ENCODE measurements around the gene SHISAL2A. TPM values are rescaled to one million over a fixed set of nuclear protein-coding genes. Genes with fewer than 3 reads are reported as not detected.

Gene SHISAL2A
- total RNA-seq, 2 donors from 2014 or later: not detected

DNA sequence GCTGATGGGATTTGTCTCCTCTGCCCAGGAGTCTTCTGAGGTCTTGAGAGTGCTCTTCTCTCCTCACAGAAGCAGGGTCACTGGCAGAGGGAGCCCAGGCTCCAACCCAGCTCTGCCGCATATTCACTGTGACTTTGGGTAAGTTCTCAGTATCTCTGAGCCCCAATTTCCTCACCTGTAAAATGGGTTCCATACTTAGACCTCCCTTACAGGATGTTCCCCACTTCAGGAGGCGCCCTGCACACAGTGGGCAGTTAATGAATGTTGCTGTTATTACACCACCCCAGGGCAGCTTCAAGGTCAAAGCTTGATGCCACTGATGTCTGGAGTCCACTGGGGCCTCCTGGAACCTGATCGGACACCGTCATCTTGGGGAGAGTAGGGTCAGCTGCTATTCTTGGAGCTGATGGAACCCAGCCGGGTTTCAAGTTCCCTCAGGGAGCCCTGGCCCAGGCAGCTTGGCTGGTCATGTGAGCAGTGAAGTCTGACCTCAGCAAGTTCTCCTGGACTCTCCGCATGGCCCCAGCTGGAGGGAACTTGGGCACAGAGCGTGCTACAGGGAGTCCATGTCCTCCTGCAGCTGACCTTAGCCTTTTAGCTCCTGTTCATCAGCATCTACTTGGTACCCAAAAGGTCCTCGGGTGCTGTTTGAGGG lies 43.4 kb downstream of the SHISAL2A start:
- Histone ChIP-seq H3K4me1 (peaks cover 8% of the 10 kb centered on the region), H3K27ac (no peak overlapping the region), H3K27me3 (no peaks in the 10 kb centered on the region), H3K4me3 (no peak overlapping the region), H3K9me3 (no peaks in the 10 kb centered on the region), H3K36me3 (replicated peaks in 1 of 2; ENCODE audit: insufficient read depth in 1 of 2, low read depth in 2 of 2) (no peaks in the 10 kb centered on the region)
- DNase-seq (peak in 2 of 4 donors; percentile 13 to 55), ATAC-seq (no peak)
- 77 to 93% methylated on average over 3 to 8 of the region's 8 CpGs for WGBS, 2 donors
- intact Hi-C loops (cut with DNase I): no loop called here
- TF ChIP-seq POLR2A (IDR thresholded peaks at IDR 0.05): no peak

DNA sequence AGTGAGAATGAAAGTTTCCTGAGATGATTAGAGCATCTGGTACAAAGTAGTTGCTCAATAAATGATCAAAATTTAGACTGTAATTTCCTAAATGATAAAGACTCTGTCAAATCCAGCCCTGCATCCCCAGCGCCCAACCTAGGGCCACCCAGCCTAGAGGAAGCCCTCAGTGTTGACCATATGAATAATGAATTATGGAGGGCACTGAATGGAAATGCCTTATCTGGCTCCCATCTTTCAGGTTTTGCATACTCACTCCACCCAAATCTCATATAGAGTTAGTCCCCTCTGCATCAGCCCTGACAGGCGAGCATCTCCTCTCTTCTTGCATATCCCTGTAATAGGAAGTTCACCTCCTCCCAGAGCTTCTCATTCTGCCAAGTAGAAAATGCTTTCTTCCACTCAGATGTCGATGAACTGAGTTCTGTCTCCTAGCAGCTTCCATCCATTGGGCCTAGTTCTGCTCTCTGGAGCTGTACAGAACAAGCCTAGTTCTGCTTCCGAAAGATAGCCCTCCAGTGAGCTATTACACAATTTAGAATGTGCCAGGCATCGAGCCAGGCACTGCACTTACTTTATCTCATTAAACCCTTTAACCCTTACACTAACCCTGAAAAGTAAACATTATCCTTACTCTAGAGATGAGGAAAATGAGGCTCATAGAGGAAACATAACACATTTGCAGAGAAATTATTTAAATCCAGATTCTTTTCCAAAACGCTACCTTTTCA lies 44.3 kb downstream of the SHISAL2A start:
- H3K4me3 ChIP-seq: no peak overlapping the region
- DNase-seq: peak; percentile 25 to 55 (median 28)
- TF ChIP-seq, protein P1, sequence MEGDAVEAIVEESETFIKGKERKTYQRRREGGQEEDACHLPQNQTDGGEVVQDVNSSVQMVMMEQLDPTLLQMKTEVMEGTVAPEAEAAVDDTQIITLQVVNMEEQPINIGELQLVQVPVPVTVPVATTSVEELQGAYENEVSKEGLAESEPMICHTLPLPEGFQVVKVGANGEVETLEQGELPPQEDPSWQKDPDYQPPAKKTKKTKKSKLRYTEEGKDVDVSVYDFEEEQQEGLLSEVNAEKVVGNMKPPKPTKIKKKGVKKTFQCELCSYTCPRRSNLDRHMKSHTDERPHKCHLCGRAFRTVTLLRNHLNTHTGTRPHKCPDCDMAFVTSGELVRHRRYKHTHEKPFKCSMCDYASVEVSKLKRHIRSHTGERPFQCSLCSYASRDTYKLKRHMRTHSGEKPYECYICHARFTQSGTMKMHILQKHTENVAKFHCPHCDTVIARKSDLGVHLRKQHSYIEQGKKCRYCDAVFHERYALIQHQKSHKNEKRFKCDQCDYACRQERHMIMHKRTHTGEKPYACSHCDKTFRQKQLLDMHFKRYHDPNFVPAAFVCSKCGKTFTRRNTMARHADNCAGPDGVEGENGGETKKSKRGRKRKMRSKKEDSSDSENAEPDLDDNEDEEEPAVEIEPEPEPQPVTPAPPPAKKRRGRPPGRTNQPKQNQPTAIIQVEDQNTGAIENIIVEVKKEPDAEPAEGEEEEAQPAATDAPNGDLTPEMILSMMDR (IDR thresholded peaks at IDR 0.05): no peak
- TF ChIP-seq POLR2A (IDR thresholded peaks at IDR 0.05): no peak
- intact Hi-C loops (cut with DNase I): no loop called here
- 52 to 55% methylated on average over 6 of the region's 6 CpGs for WGBS, 2 donors
- ATAC-seq: peak; percentile 72
- no peaks in the 10 kb centered on the region for H3K9me3 ChIP-seq
- H3K4me1 ChIP-seq: peaks cover 8% of the 10 kb centered on the region
- no peaks in the 10 kb centered on the region for H3K27me3 ChIP-seq
- no peaks in the 10 kb centered on the region for H3K36me3 ChIP-seq (replicated peaks in 1 of 2; ENCODE audit: insufficient read depth in 1 of 2, low read depth in 2 of 2)
- H3K27ac ChIP-seq: no peak overlapping the region

DNA sequence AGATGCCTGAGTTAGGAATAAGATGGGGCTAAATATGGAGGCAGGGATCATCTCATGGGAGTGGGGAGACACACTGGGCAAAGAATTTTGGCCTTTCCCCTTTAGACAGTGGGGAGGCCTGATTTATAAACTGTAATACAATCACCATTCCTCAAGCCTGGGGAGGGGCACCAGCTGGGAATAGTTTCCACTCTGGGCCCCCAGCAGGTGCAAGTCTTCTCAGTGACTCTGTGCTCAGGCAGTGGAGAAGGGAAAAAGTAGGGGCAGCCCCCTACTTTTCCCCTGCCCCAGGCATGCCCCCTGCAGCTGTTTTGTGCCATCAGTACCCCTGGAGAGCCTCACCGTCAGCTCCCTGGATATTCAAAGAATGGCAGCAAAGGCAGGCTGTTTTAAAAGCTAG lies 46.1 kb downstream of the SHISAL2A start:
- TF ChIP-seq, protein P1 (IDR thresholded peaks at IDR 0.05): no peak
- TF ChIP-seq POLR2A (IDR thresholded peaks at IDR 0.05): no peak
- Histone ChIP-seq H3K27me3 (no peaks in the 10 kb centered on the region), H3K4me3 (no peak overlapping the region), H3K36me3 (replicated peaks in 1 of 2; ENCODE audit: insufficient read depth in 1 of 2, low read depth in 2 of 2) (no peaks in the 10 kb centered on the region), H3K9me3 (no peaks in the 10 kb centered on the region), H3K27ac (no peak overlapping the region), H3K4me1 (peaks cover 8% of the 10 kb centered on the region)
- intact Hi-C loops (cut with DNase I): no loop called here
- WGBS, 2 donors: 83 to 100% methylated on average over 1 of the region's 1 CpG
- DNase-seq (no peak), ATAC-seq (no peak)

DNA sequence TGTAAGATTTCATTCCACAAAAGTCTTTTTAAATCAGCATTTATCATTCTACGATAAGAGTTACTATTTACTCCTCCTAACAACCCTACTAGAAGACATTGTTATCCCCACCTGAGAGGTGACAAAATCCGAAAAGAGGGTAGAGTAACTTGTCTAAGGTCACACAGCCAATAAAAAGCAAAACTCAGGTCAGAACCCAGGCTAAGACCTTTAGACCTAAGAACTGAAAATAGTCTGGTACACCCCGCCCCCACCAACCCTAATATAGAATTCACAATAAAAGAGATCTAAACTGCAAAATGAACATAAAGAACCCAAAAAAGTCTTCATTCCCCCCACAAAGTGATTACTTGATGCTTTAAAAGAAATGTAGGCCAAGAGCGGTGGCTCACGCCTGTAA lies 46.5 kb downstream of the SHISAL2A start:
- Histone ChIP-seq H3K27me3 (no peaks in the 10 kb centered on the region), H3K4me3 (no peak overlapping the region), H3K27ac (no peak overlapping the region), H3K36me3 (replicated peaks in 1 of 2; ENCODE audit: insufficient read depth in 1 of 2, low read depth in 2 of 2) (no peaks in the 10 kb centered on the region), H3K9me3 (no peaks in the 10 kb centered on the region), H3K4me1 (peaks cover 8% of the 10 kb centered on the region)
- TF ChIP-seq, protein P1 (IDR thresholded peaks at IDR 0.05): no peak
- TF ChIP-seq POLR2A (IDR thresholded peaks at IDR 0.05): no peak
- 80 to 85% methylated on average over 5 of the region's 5 CpGs for WGBS, 2 donors
- ATAC-seq (no peak), DNase-seq (no peak)
- intact Hi-C loops (cut with DNase I): no loop called here

DNA sequence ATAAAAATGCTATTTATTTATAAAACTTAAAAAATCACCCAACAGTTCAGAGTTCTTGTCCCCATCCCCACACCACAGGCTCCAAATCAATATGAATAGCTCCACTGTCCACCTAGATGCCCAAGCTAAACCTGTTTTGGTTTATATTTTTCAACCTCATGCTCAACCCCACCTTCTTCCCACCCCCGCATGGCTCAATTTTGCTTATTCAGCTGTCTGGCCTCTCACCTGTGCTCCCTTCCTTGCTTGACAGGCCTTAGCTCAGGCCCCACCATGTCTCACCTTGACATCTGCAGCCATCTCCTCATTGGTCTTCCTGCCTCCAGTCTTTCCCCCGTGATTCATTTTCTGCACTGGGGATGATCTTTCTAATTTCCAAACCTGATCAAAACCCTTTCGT lies 47.4 kb downstream of the SHISAL2A start:
- H3K4me3 ChIP-seq: no peak overlapping the region
- intact Hi-C loops (cut with DNase I): no loop called here
- H3K36me3 ChIP-seq (replicated peaks in 1 of 2; ENCODE audit: insufficient read depth in 1 of 2, low read depth in 2 of 2): no peaks in the 10 kb centered on the region
- no peaks in the 10 kb centered on the region for H3K9me3 ChIP-seq
- H3K4me1 ChIP-seq: peaks cover 8% of the 10 kb centered on the region
- 71 to 80% methylated on average over 3 of the region's 3 CpGs for WGBS, 2 donors
- TF ChIP-seq, protein P1 (IDR thresholded peaks at IDR 0.05): no peak
- TF ChIP-seq POLR2A (IDR thresholded peaks at IDR 0.05): no peak
- DNase-seq: no peak
- no peaks in the 10 kb centered on the region for H3K27me3 ChIP-seq
- no peak for ATAC-seq
- H3K27ac ChIP-seq: no peak overlapping the region
